Measurements from ENCODE around the gene DNAI1.

The DNAI1 gene

DNA sequence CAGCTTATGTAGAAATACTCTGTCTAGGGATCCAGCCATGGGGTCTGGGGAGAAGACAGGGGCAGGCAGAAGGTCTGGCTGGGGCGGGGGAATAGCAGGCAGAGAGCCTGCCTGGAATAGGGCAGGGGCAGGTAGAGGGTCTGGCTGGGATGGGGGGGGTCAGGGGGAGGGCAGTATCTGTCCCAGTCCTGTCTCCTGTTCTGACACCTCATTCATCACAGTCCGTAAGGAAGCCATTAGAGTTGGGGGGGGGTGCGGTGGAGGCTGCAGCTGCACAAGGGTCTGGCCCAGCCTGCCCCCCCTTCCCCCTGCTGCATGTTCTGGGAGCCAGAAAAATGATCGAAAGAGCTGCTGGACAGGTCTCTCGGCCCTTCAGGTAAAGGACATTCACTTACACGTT lies 98.3 kb downstream of the DNAI1 start:
- H3K27ac ChIP-seq (ENCODE audit: low read length, poor library complexity, severe bottlenecking) = no peak overlapping the region
- WGBS = 87% methylated on average over 3 of the region's 6 CpGs
- H2AFZ ChIP-seq (ENCODE audit: low read depth, low read length) = no peak overlapping the region
- H3K4me3 ChIP-seq (ENCODE audit: insufficient read depth in 1 of 2, low read depth in 1 of 2, low read length in 2 of 2) = no peak overlapping the region
- no peak overlapping the region for H2BK120ac ChIP-seq (ENCODE audit: low read depth, low read length)
- H2BK5ac ChIP-seq (ENCODE audit: low read depth, low read length, poor library complexity, severe bottlenecking) = no peak overlapping the region
- H3K36me3 ChIP-seq (ENCODE audit: control insufficient read depth in 1 of 2, insufficient read depth in 2 of 2, low read depth in 1 of 2, low read length in 2 of 2) = no peaks in the 10 kb centered on the region
- no peak overlapping the region for H4K91ac ChIP-seq (ENCODE audit: low read length)
- no peak overlapping the region for H3K23ac ChIP-seq (ENCODE audit: low read length in 2 of 2)
- no peak overlapping the region for H3K4me2 ChIP-seq (ENCODE audit: low read length, poor library complexity, severe bottlenecking)
- H3K79me1 ChIP-seq (replicated peaks; ENCODE audit: low read length, poor library complexity, severe bottlenecking) = no peaks in the 10 kb centered on the region
- H3K4me1 ChIP-seq (ENCODE audit: control insufficient read depth, insufficient read depth, low read depth, low read length) = peaks cover 14% of the 10 kb centered on the region
- H4K8ac ChIP-seq (ENCODE audit: low read length) = no peak overlapping the region
- no peak overlapping the region for H3K14ac ChIP-seq (ENCODE audit: low read length in 2 of 2)
- H3K9me3 ChIP-seq (ENCODE audit: control insufficient read depth, low read length) = peaks cover 2% of the 10 kb centered on the region
- H3K27me3 ChIP-seq (ENCODE audit: control insufficient read depth in 1 of 2, insufficient read depth in 1 of 2, low read length in 2 of 2) = peaks cover 32 to 83% of the 10 kb centered on the region in 2 experiments
- no peak overlapping the region for H2BK12ac ChIP-seq (ENCODE audit: low read length in 2 of 2)
- no peak overlapping the region for H2AK5ac ChIP-seq (ENCODE audit: low read length, severe bottlenecking)
- H2BK15ac ChIP-seq (ENCODE audit: low read depth, poor library complexity, severe bottlenecking) = no peak overlapping the region
- no peak for DNase-seq
- H3K4ac ChIP-seq (ENCODE audit: low read depth in 1 of 2, low read length in 2 of 2) = no peak overlapping the region
- no peak overlapping the region for H3K18ac ChIP-seq (ENCODE audit: low read depth in 1 of 2, low read length in 2 of 2)
- H3K9ac ChIP-seq (ENCODE audit: low read length) = no peak overlapping the region

DNA sequence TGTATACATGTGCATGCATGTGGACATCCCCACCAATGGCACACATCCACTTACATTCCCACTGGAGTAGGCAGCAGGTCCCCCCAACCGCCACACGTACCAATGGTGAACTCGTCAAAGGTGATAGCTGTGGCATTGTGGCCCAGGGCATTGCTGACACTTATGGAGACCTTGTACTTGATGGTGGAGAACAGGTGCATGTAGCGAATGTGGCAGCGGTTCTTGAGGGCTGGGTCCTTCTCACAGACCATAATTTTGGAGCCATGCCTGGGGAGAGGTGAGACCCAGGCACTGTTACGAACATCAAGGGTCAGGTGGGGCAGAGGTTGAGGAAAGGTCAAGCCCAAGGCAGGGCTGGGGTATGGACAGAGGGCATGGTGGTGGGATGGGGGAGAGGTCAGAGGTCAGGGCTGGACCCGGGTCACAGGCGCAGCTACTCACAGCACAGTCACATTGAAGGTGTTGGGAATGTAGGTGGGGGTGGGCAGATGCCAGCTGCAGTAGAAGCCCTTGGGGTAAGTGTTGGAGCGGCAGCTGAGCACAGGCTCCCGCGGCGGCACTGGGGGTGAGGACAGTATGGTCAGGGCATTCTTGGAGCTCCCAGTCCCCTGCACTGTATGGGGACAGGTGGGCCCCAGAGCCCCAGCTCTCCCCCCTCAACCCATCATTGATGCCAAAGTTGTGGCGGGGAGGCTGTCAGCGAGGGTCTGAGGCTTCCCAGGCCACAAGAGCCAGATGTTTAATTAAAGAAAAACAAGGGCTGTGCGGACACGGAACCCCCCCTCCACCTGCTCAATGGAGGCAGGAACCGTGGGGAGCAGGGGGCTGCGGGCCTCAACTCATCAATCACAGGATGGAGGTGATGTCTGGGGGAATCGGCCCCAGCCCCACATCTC lies 99.1 kb downstream of the DNAI1 start:
- H3K27me3 ChIP-seq (ENCODE audit: control insufficient read depth in 1 of 2, insufficient read depth in 1 of 2, low read length in 2 of 2) = peaks cover 27 to 85% of the 10 kb centered on the region in 2 experiments
- no peak overlapping the region for H2AFZ ChIP-seq (ENCODE audit: low read depth, low read length)
- 78% methylated on average over 17 of the region's 19 CpGs for WGBS
- H3K14ac ChIP-seq (ENCODE audit: low read length in 2 of 2) = no peak overlapping the region
- H4K91ac ChIP-seq (ENCODE audit: low read length) = no peak overlapping the region
- no peak overlapping the region for H2BK15ac ChIP-seq (ENCODE audit: low read depth, poor library complexity, severe bottlenecking)
- H2BK5ac ChIP-seq (ENCODE audit: low read depth, low read length, poor library complexity, severe bottlenecking) = no peak overlapping the region
- H4K8ac ChIP-seq (ENCODE audit: low read length) = no peak overlapping the region
- H3K4me2 ChIP-seq (ENCODE audit: low read length, poor library complexity, severe bottlenecking) = no peak overlapping the region
- H2AK5ac ChIP-seq (ENCODE audit: low read length, severe bottlenecking) = no peak overlapping the region
- H3K36me3 ChIP-seq (ENCODE audit: control insufficient read depth in 1 of 2, insufficient read depth in 2 of 2, low read depth in 1 of 2, low read length in 2 of 2) = no peaks in the 10 kb centered on the region
- no peak for DNase-seq
- H3K27ac ChIP-seq (ENCODE audit: low read length, poor library complexity, severe bottlenecking) = no peak overlapping the region
- no peak overlapping the region for H3K18ac ChIP-seq (ENCODE audit: low read depth in 1 of 2, low read length in 2 of 2)
- no peak overlapping the region for H2BK120ac ChIP-seq (ENCODE audit: low read depth, low read length)
- no peak overlapping the region for H3K23ac ChIP-seq (ENCODE audit: low read length in 2 of 2)
- H3K9ac ChIP-seq (ENCODE audit: low read length) = no peak overlapping the region
- H3K4ac ChIP-seq (ENCODE audit: low read depth in 1 of 2, low read length in 2 of 2) = no peak overlapping the region
- H2BK12ac ChIP-seq (ENCODE audit: low read length in 2 of 2) = no peak overlapping the region
- peaks cover 7% of the 10 kb centered on the region for H3K9me3 ChIP-seq (ENCODE audit: control insufficient read depth, low read length)
- H3K4me3 ChIP-seq (ENCODE audit: insufficient read depth in 1 of 2, low read depth in 1 of 2, low read length in 2 of 2) = no peak overlapping the region
- no peaks in the 10 kb centered on the region for H3K79me1 ChIP-seq (replicated peaks; ENCODE audit: low read length, poor library complexity, severe bottlenecking)
- peaks cover 12% of the 10 kb centered on the region for H3K4me1 ChIP-seq (ENCODE audit: control insufficient read depth, insufficient read depth, low read depth, low read length)

DNA sequence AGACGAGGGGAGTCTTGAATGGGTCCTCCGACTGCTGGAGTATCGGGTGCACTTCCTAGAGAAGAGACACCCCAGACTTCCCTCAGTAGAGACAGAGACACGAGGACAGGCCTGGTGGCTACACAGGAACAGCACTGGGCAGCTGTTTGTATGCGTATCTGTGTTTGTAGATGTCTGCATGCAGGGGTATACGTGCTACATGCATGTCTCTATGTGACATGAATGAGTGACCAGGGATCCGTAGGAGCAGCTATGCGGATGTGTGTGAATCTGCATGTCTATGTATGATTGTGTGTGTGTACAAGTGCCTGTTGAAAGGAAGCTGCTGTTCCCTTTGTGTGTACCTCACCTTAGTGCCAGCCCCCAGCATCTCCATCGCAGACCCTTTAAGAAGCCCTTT lies 99.8 kb downstream of the DNAI1 start:
- H3K4me1 ChIP-seq (ENCODE audit: control insufficient read depth, insufficient read depth, low read depth, low read length) = peaks cover 12% of the 10 kb centered on the region
- H3K4me3 ChIP-seq (ENCODE audit: insufficient read depth in 1 of 2, low read depth in 1 of 2, low read length in 2 of 2) = no peak overlapping the region
- peaks cover 7% of the 10 kb centered on the region for H3K9me3 ChIP-seq (ENCODE audit: control insufficient read depth, low read length)
- peak overlapping the region; percentile 7 for H4K8ac ChIP-seq (ENCODE audit: low read length)
- no peak overlapping the region for H2BK120ac ChIP-seq (ENCODE audit: low read depth, low read length)
- no peak overlapping the region for H2BK15ac ChIP-seq (ENCODE audit: low read depth, poor library complexity, severe bottlenecking)
- H3K4ac ChIP-seq (ENCODE audit: low read depth in 1 of 2, low read length in 2 of 2) = no peak overlapping the region
- no peak overlapping the region for H3K4me2 ChIP-seq (ENCODE audit: low read length, poor library complexity, severe bottlenecking)
- DNase-seq = no peak
- H3K36me3 ChIP-seq (ENCODE audit: control insufficient read depth in 1 of 2, insufficient read depth in 2 of 2, low read depth in 1 of 2, low read length in 2 of 2) = no peaks in the 10 kb centered on the region
- no peak overlapping the region for H2BK5ac ChIP-seq (ENCODE audit: low read depth, low read length, poor library complexity, severe bottlenecking)
- H3K79me1 ChIP-seq (replicated peaks; ENCODE audit: low read length, poor library complexity, severe bottlenecking) = no peaks in the 10 kb centered on the region
- H4K91ac ChIP-seq (ENCODE audit: low read length) = no peak overlapping the region
- H3K18ac ChIP-seq (ENCODE audit: low read depth in 1 of 2, low read length in 2 of 2) = no peak overlapping the region
- H3K27ac ChIP-seq (ENCODE audit: low read length, poor library complexity, severe bottlenecking) = no peak overlapping the region
- H3K27me3 ChIP-seq (ENCODE audit: control insufficient read depth in 1 of 2, insufficient read depth in 1 of 2, low read length in 2 of 2) = peaks cover 20 to 86% of the 10 kb centered on the region in 2 experiments
- no peak overlapping the region for H3K9ac ChIP-seq (ENCODE audit: low read length)
- H2AK5ac ChIP-seq (ENCODE audit: low read length, severe bottlenecking) = no peak overlapping the region
- no peak overlapping the region for H2BK12ac ChIP-seq (ENCODE audit: low read length in 2 of 2)
- 82% methylated on average over 9 of the region's 9 CpGs for WGBS
- H3K14ac ChIP-seq (ENCODE audit: low read length in 2 of 2) = no peak overlapping the region
- H2AFZ ChIP-seq (ENCODE audit: low read depth, low read length) = no peak overlapping the region
- H3K23ac ChIP-seq (ENCODE audit: low read length in 2 of 2) = no peak overlapping the region

DNA sequence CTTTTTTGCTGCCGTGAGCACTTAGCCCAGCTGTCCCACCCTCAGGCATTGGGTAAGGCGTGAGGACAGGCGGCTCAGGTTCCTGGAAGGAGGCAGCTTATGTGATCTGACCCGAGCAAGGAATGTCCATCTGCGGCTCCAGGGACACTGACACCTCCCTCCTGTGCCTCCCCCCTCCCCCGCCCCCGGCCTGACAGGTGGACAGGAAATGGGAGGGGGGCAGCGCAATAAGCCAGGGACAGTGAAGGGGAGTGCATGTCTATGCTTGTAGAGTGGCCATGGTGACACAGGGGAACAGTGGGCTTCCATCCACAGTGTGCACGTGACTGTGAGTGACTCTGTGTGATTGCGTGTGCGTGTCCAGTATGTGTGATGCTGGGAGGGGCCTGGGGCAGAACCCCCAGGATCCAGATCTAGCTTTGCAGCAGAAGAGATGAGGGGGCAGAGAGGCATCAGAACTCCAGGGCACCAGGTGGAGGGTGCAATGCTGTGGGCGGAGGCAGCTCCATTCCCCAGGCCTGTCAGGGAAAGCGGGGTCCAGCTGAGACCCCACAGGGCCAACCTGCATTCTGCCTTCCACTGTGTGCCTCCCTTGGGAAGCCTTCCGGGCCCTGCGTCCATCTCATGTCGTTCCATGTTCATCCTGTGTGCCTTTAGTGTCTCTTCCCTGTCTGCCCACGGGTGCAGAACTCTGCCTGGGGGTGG lies 100.5 kb downstream of the DNAI1 start:
- Histone ChIP-seq H4K91ac (ENCODE audit: low read length) (peak overlapping the region; percentile 60), H3K9me3 (ENCODE audit: control insufficient read depth, low read length) (peaks cover 7% of the 10 kb centered on the region), H3K14ac (ENCODE audit: low read length in 2 of 2) (no peak overlapping the region), H3K27me3 (ENCODE audit: control insufficient read depth in 1 of 2, insufficient read depth in 1 of 2, low read length in 2 of 2) (peaks cover 23 to 86% of the 10 kb centered on the region in 2 experiments), H3K23ac (ENCODE audit: low read length in 2 of 2) (no peak overlapping the region), H3K4me1 (ENCODE audit: control insufficient read depth, insufficient read depth, low read depth, low read length) (peaks cover 12% of the 10 kb centered on the region), H2AK5ac (ENCODE audit: low read length, severe bottlenecking) (no peak overlapping the region), H2BK5ac (ENCODE audit: low read depth, low read length, poor library complexity, severe bottlenecking) (no peak overlapping the region), H2BK12ac (ENCODE audit: low read length in 2 of 2) (no peak overlapping the region), H2BK15ac (ENCODE audit: low read depth, poor library complexity, severe bottlenecking) (no peak overlapping the region), H3K9ac (ENCODE audit: low read length) (no peak overlapping the region), H2AFZ (ENCODE audit: low read depth, low read length) (no peak overlapping the region), H3K4ac (ENCODE audit: low read depth in 1 of 2, low read length in 2 of 2) (no peak overlapping the region), H3K18ac (ENCODE audit: low read depth in 1 of 2, low read length in 2 of 2) (no peak overlapping the region), H3K27ac (ENCODE audit: low read length, poor library complexity, severe bottlenecking) (no peak overlapping the region), H3K36me3 (ENCODE audit: control insufficient read depth in 1 of 2, insufficient read depth in 2 of 2, low read depth in 1 of 2, low read length in 2 of 2) (no peaks in the 10 kb centered on the region), H2BK120ac (ENCODE audit: low read depth, low read length) (no peak overlapping the region), H3K79me1 (replicated peaks; ENCODE audit: low read length, poor library complexity, severe bottlenecking) (no peaks in the 10 kb centered on the region), H3K4me2 (ENCODE audit: low read length, poor library complexity, severe bottlenecking) (no peak overlapping the region), H4K8ac (ENCODE audit: low read length) (no peak overlapping the region), H3K4me3 (ENCODE audit: insufficient read depth in 1 of 2, low read depth in 1 of 2, low read length in 2 of 2) (no peak overlapping the region)
- 75% methylated on average over 12 of the region's 17 CpGs for WGBS
- DNase-seq = no peak
